Measurements from ENCODE around the gene AKT3. TPM values are rescaled to one million over a fixed set of nuclear protein-coding genes. Genes with fewer than 3 reads are reported as not detected.

AKT3 gene
- total RNA-seq, 2 experiments from 2014 or later = 29.3 to 34.6 TPM

- Mint-ChIP-seq H3K4me3 (no peak overlapping the region), H3K9me3 (ENCODE audit: low read depth) (peaks cover 3% of the 10 kb centered on the region), H3K27me3 (no peaks in the 10 kb centered on the region), H3K27ac (no peak overlapping the region), H3K36me3 (ENCODE audit: low read depth) (peaks cover 43% of the 10 kb centered on the region), H3K4me1 (no peaks in the 10 kb centered on the region)
- intact Hi-C loops (cut with DNase I, micrococcal nuclease) = no loop called here
- POLR2A ChIA-PET = no interaction called here
- no peak for DNase-seq
- ATAC-seq = no peak
- CTCF ChIA-PET = interaction anchor here (0.8 kb wide), 1 partner anchor 295 kb away, joined by 3 read pairs; no protein-coding TSS in a partner anchor
Observed at GRCh38 chr1:243646841-243647240, 203.2 kb downstream of the AKT3 start.

DNA sequence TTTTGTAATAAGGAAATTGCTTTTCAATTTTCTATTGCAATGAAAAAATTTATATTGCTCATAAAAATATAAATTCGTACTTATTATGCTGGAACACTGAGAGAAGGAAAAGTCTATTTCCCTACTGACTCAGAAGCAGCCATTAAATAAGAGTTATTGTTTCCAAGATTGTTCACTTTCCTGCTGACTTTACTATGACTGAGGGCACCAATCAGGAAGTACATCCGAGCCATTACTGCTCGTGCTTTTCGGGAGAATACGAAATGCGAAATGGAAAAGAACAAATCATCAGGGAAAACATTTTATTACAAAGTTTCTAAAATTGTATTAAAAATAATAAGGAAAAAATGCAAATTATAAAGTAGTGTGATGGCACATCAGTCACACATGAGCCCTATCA, 204.8 kb downstream of the AKT3 start:
- H3K27ac Mint-ChIP-seq = no peak overlapping the region
- no peak overlapping the region for H3K4me3 Mint-ChIP-seq
- no peaks in the 10 kb centered on the region for H3K27me3 Mint-ChIP-seq
- ChIA-PET POLR2A (no interaction called here), CTCF (no interaction called here)
- H3K36me3 Mint-ChIP-seq (ENCODE audit: low read depth) = peaks cover 36% of the 10 kb centered on the region
- DNase-seq (no peak), ATAC-seq (no peak)
- H3K4me1 Mint-ChIP-seq = no peaks in the 10 kb centered on the region
- intact Hi-C loops (cut with DNase I, micrococcal nuclease) = no loop called here
- peaks cover 8% of the 10 kb centered on the region for H3K9me3 Mint-ChIP-seq (ENCODE audit: low read depth)

GRCh38 chr1:243642936-243643335, 207.1 kb downstream of the AKT3 start:
- CTCF ChIA-PET = no interaction called here
- Mint-ChIP-seq H3K27ac (no peak overlapping the region), H3K4me3 (no peak overlapping the region), H3K27me3 (no peaks in the 10 kb centered on the region), H3K36me3 (ENCODE audit: low read depth) (peaks cover 35% of the 10 kb centered on the region), H3K9me3 (ENCODE audit: low read depth) (peaks cover 6% of the 10 kb centered on the region), H3K4me1 (no peaks in the 10 kb centered on the region)
- intact Hi-C loops (cut with DNase I, micrococcal nuclease) = no loop called here
- POLR2A ChIA-PET = no interaction called here
- ATAC-seq (no peak), DNase-seq (no peak)

GRCh38 chr1:243639027-243639658, 210.9 kb downstream of the AKT3 start:
- Mint-ChIP-seq H3K4me3 (no peak overlapping the region), H3K36me3 (ENCODE audit: low read depth) (peaks cover 26% of the 10 kb centered on the region), H3K27ac (no peak overlapping the region), H3K27me3 (no peaks in the 10 kb centered on the region), H3K9me3 (ENCODE audit: low read depth) (peaks cover 6% of the 10 kb centered on the region), H3K4me1 (no peaks in the 10 kb centered on the region)
- ATAC-seq = no peak
- no peak for DNase-seq
- POLR2A ChIA-PET = no interaction called here
- CTCF ChIA-PET = interaction anchor here (0.6 kb wide), 1 partner anchor 307 kb away, joined by 3 read pairs; no protein-coding TSS in a partner anchor
- intact Hi-C loops (cut with DNase I, micrococcal nuclease) = no loop called here

DNA sequence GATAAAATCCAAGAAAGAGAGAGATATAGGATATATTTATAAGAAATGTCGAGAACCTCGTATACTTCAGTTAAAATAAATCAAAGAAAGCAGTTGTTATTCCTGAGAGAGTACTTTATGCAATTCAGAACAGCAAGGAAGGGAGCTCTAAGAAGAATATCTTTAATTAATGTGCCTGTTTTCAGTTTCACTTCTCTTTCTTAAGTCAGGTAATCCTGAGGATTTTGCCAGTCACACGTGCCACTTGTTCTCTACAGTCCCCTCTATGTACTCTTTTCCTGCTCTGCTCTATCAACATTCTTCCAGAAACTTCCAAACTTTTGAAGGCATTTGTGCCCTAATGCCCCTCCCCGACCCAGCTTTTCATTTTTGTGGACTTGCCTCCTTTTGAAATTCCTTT, 211.9 kb downstream of the AKT3 start:
- Mint-ChIP-seq H3K9me3 (ENCODE audit: low read depth) (peaks cover 6% of the 10 kb centered on the region), H3K4me1 (no peaks in the 10 kb centered on the region), H3K27me3 (no peaks in the 10 kb centered on the region), H3K4me3 (no peak overlapping the region), H3K36me3 (ENCODE audit: low read depth) (peaks cover 29% of the 10 kb centered on the region), H3K27ac (no peak overlapping the region)
- DNase-seq = no peak
- POLR2A ChIA-PET = no interaction called here
- no peak for ATAC-seq
- intact Hi-C loops (cut with DNase I, micrococcal nuclease) = no loop called here
- CTCF ChIA-PET = interaction anchor here (0.6 kb wide), 1 partner anchor 318 kb away, joined by 3 read pairs; no protein-coding TSS in a partner anchor

DNA sequence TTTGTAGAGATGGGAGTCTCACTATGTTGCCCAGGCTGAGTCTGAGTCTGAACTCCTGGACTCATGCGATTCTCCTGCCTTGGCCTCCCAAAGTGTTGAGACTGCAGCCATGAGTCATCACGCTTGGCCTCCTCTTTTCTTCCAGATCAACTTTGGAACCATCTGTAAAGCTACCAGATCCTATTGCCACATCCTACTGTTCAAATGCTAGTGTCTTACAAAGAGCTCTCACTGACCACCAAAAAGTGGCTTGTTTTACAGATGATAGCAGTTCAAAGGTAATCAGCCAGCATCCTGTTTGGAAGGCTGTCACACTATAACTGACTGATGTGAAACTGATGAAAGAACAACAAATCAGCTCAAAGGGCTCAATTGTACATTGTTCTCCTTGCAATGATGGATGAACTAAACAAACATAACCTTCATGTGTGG, 221.6 kb downstream of the AKT3 start:
- POLR2A ChIA-PET = no interaction called here
- peaks cover 67% of the 10 kb centered on the region for H3K36me3 Mint-ChIP-seq (ENCODE audit: low read depth)
- no peak overlapping the region for H3K27ac Mint-ChIP-seq
- H3K4me1 Mint-ChIP-seq = no peaks in the 10 kb centered on the region
- H3K4me3 Mint-ChIP-seq = no peak overlapping the region
- CTCF ChIA-PET = no interaction called here
- DNase-seq (no peak), ATAC-seq (no peak)
- H3K27me3 Mint-ChIP-seq = no peaks in the 10 kb centered on the region
- intact Hi-C loops (cut with DNase I, micrococcal nuclease) = no loop called here
- H3K9me3 Mint-ChIP-seq (ENCODE audit: low read depth) = peaks cover 4% of the 10 kb centered on the region

DNA sequence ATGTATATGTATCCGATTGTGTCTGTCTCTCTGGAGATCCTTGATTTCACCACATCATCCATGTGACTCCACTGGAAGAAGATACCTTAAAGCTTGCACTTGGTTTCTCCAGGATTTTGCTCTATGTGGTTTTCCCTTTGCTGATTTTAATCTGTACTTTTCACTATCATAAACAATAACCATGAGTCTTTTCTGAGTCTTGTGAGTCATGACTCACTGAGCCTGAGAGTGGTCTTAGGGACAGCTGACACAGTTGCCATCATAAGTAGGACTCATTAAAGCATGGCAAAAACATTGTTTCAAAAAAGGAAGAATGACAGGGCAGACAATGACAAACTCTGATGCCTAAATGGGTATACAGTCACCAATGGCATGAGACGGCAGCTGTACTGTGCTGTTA, 226.2 kb downstream of the AKT3 start:
- ChIA-PET POLR2A (no interaction called here), CTCF (no interaction called here)
- no peaks in the 10 kb centered on the region for H3K27me3 Mint-ChIP-seq
- no peak overlapping the region for H3K4me3 Mint-ChIP-seq
- no peak for ATAC-seq
- no peak overlapping the region for H3K27ac Mint-ChIP-seq
- DNase-seq = no peak
- H3K36me3 Mint-ChIP-seq (ENCODE audit: low read depth) = peaks cover 77% of the 10 kb centered on the region
- peaks cover 17% of the 10 kb centered on the region for H3K9me3 Mint-ChIP-seq (ENCODE audit: low read depth)
- H3K4me1 Mint-ChIP-seq = peaks cover 17% of the 10 kb centered on the region
- intact Hi-C loops (cut with DNase I, micrococcal nuclease) = no loop called here

DNA sequence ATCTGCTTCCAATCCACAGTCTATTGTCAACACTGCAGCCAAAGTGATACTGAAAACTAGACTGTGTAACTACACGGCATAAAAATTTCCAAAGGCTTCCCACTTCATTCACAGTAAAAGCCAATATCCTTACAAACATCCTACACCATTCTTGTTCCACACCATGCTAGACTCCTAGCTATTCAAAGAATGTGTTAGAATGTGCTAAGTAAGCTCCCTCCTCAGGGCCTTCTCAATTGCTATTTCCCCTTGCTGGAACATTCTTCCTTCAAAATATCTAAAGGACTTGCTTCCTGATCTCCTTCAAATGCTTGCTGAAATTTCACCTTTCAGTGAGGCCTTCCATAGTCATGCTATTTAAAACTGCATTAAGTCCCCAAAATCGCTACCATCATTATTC, 228.1 kb downstream of the AKT3 start:
- H3K36me3 Mint-ChIP-seq (ENCODE audit: low read depth) = peaks cover 63% of the 10 kb centered on the region
- H3K4me3 Mint-ChIP-seq = no peak overlapping the region
- DNase-seq (no peak), ATAC-seq (no peak)
- no peaks in the 10 kb centered on the region for H3K27me3 Mint-ChIP-seq
- peaks cover 17% of the 10 kb centered on the region for H3K9me3 Mint-ChIP-seq (ENCODE audit: low read depth)
- H3K4me1 Mint-ChIP-seq = peaks cover 21% of the 10 kb centered on the region
- POLR2A ChIA-PET = no interaction called here
- intact Hi-C loops (cut with DNase I, micrococcal nuclease) = no loop called here
- H3K27ac Mint-ChIP-seq = no peak overlapping the region
- CTCF ChIA-PET = no interaction called here

DNA sequence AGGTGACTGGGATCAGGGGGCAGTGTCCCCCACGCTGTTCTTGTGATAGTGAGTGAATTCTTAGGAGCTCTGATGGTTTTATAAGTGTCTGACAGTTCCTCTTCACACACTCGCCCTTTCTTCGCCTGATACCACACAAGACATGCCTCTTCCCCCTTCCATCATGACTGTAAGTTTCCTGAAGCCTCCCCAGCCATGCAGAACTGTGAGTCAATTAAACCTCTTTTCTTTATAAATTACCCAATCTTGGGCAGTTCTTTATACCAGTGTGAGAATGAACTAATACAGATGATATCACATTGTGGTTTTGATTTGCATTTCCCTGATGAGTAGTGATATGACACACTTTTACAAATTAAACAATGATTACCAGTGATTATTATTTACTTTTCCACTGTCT, 229.9 kb downstream of the AKT3 start:
- DNase-seq (peak; percentile 13), ATAC-seq (peak; percentile 76)
- Mint-ChIP-seq H3K27ac (no peak overlapping the region), H3K9me3 (ENCODE audit: low read depth) (peaks cover 13% of the 10 kb centered on the region), H3K36me3 (ENCODE audit: low read depth) (peaks cover 51% of the 10 kb centered on the region), H3K4me1 (peaks cover 21% of the 10 kb centered on the region), H3K27me3 (no peaks in the 10 kb centered on the region), H3K4me3 (no peak overlapping the region)
- POLR2A ChIA-PET = interaction anchor here (0.6 to 1.2 kb wide), 2 partner anchors 24 to 220 kb away, joined by 3 read pairs; no protein-coding TSS in a partner anchor
- intact Hi-C loops (cut with DNase I, micrococcal nuclease) = no loop called here
- CTCF ChIA-PET = no interaction called here

GRCh38 chr1:243609698-243610097, 240.3 kb downstream of the AKT3 start:
- peaks cover 6% of the 10 kb centered on the region for H3K9me3 Mint-ChIP-seq (ENCODE audit: low read depth)
- intact Hi-C loops (cut with DNase I, micrococcal nuclease) = no loop called here
- no peak overlapping the region for H3K27ac Mint-ChIP-seq

GRCh38 chr1:243605604-243606003, 244.4 kb downstream of the AKT3 start:
- intact Hi-C loops (cut with DNase I, micrococcal nuclease) = no loop called here
- peaks cover 22% of the 10 kb centered on the region for H3K9me3 Mint-ChIP-seq (ENCODE audit: low read depth)
- H3K36me3 Mint-ChIP-seq (ENCODE audit: low read depth) = peaks cover 62% of the 10 kb centered on the region

More at GRCh38 chr1:243609698-243610097, 240.3 kb downstream of the AKT3 start:
- DNase-seq = no peak
- no peak overlapping the region for H3K4me3 Mint-ChIP-seq
- ChIA-PET CTCF (interaction anchor here (1.2 kb wide), 1 partner anchor 17 kb away, joined by 3 read pairs; no protein-coding TSS in a partner anchor), POLR2A (no interaction called here)
- ATAC-seq = no peak
- H3K4me1 Mint-ChIP-seq = no peaks in the 10 kb centered on the region
- H3K36me3 Mint-ChIP-seq (ENCODE audit: low read depth) = peaks cover 49% of the 10 kb centered on the region
- H3K27me3 Mint-ChIP-seq = no peaks in the 10 kb centered on the region

GRCh38 chr1:243601720-243602119, 248.3 kb downstream of the AKT3 start:
- H3K27ac Mint-ChIP-seq = no peak overlapping the region
- no peaks in the 10 kb centered on the region for H3K27me3 Mint-ChIP-seq
- ATAC-seq (no peak), DNase-seq (no peak)
- intact Hi-C loops (cut with DNase I, micrococcal nuclease) = no loop called here
- POLR2A ChIA-PET = no interaction called here
- peaks cover 38% of the 10 kb centered on the region for H3K36me3 Mint-ChIP-seq (ENCODE audit: low read depth)
- H3K4me3 Mint-ChIP-seq = no peak overlapping the region
- peaks cover 18% of the 10 kb centered on the region for H3K4me1 Mint-ChIP-seq
- peaks cover 21% of the 10 kb centered on the region for H3K9me3 Mint-ChIP-seq (ENCODE audit: low read depth)
- CTCF ChIA-PET = no interaction called here

More at GRCh38 chr1:243605604-243606003, 244.4 kb downstream of the AKT3 start:
- Mint-ChIP-seq H3K4me3 (no peak overlapping the region), H3K27me3 (no peaks in the 10 kb centered on the region), H3K4me1 (no peaks in the 10 kb centered on the region), H3K27ac (no peak overlapping the region)
- POLR2A ChIA-PET = no interaction called here
- CTCF ChIA-PET = no interaction called here
- DNase-seq = no peak
- ATAC-seq = no peak

All from activated CD4-positive, alpha-beta T cell treated with anti-CD3 and anti-CD28 coated beads for 36 hours (primary cell).